Stomach (tissue), 4 donors: Measurements from ENCODE around the gene MIGA2.

Experiments
- EP300 ChIP-seq: sonication (generic); formaldehyde crosslinking; IDR thresholded peaks from one replicate; pipeline ENCODE4 v1.6.1; 2017; ENCODE audit warnings: antibody characterized with exemption
- POLR2A ChIP-seq, 4 donors: fragments of 450-650 bp; IDR thresholded peaks; one replicate each; pipeline ENCODE4 v1.6.1; 2016; ENCODE audit warnings: antibody characterized with exemption in 4 of 4, control low read depth in 2 of 4, mild to moderate bottlenecking in 1 of 4, moderate library complexity in 1 of 4
- POLR2AphosphoS5 ChIP-seq, 3 donors: sonication (generic); formaldehyde crosslinking; IDR thresholded peaks; one replicate each; pipeline ENCODE4 v1.6.1; 2016; ENCODE audit warnings: antibody characterized with exemption in 3 of 3
- TF ChIP-seq, protein P1 (sequence below), 7 experiments: fragments of 450-650 bp in 4 of 7; fragments of 200-600 bp in 3 of 7; sonication (generic) in 3 of 7; IDR thresholded peaks; one replicate each; pipeline ENCODE4 v1.5.1; 2016 to 2019; ENCODE audit warnings: antibody characterized with exemption in 7 of 7, control low read depth in 2 of 7, mild to moderate bottlenecking in 1 of 7

GRCh38 chr9:129071526-129072126 lies 35.2 kb downstream of the MIGA2 start:
- no peak for TF ChIP-seq POLR2A (IDR thresholded peaks at IDR 0.05)
- TF ChIP-seq, protein P1, sequence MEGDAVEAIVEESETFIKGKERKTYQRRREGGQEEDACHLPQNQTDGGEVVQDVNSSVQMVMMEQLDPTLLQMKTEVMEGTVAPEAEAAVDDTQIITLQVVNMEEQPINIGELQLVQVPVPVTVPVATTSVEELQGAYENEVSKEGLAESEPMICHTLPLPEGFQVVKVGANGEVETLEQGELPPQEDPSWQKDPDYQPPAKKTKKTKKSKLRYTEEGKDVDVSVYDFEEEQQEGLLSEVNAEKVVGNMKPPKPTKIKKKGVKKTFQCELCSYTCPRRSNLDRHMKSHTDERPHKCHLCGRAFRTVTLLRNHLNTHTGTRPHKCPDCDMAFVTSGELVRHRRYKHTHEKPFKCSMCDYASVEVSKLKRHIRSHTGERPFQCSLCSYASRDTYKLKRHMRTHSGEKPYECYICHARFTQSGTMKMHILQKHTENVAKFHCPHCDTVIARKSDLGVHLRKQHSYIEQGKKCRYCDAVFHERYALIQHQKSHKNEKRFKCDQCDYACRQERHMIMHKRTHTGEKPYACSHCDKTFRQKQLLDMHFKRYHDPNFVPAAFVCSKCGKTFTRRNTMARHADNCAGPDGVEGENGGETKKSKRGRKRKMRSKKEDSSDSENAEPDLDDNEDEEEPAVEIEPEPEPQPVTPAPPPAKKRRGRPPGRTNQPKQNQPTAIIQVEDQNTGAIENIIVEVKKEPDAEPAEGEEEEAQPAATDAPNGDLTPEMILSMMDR (IDR thresholded peaks at IDR 0.05): no peak
- no peak for TF ChIP-seq POLR2AphosphoS5 (IDR thresholded peaks at IDR 0.05)
- no peak for TF ChIP-seq EP300
